ENCODE data around the gene LY6G6C.
"Not testable (repeated sequence)": the region's sequence is repeated elsewhere in the genome, so short reads cannot be mapped to it uniquely, and the experiment has no call there.

DNA sequence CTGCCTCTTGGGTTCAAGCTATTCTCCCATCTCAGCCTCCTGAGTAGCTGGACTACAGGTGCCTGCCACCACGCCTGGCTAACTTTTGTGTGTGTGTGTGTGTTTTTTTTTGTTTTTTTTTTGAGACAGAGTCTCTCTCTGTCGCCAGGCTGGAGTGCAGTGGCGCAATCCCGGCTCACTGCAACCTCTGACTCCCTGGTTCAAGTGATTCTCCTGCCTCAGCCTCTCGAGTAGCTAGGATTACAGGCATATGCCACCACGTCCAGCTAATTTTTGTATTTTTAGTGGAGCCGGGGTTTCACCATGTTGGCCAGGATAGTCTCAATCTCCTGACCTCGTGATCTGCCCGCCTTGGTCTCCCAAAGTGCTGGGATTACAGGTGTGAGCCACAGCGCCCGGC is 12.4 kb downstream of the LY6G6C start:
- TF ChIP-seq, protein P1, sequence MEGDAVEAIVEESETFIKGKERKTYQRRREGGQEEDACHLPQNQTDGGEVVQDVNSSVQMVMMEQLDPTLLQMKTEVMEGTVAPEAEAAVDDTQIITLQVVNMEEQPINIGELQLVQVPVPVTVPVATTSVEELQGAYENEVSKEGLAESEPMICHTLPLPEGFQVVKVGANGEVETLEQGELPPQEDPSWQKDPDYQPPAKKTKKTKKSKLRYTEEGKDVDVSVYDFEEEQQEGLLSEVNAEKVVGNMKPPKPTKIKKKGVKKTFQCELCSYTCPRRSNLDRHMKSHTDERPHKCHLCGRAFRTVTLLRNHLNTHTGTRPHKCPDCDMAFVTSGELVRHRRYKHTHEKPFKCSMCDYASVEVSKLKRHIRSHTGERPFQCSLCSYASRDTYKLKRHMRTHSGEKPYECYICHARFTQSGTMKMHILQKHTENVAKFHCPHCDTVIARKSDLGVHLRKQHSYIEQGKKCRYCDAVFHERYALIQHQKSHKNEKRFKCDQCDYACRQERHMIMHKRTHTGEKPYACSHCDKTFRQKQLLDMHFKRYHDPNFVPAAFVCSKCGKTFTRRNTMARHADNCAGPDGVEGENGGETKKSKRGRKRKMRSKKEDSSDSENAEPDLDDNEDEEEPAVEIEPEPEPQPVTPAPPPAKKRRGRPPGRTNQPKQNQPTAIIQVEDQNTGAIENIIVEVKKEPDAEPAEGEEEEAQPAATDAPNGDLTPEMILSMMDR (IDR thresholded peaks at IDR 0.05) = not testable (repeated sequence)
- not testable (repeated sequence) for TF ChIP-seq POLR2A (IDR thresholded peaks at IDR 0.05)
